Measurements from ENCODE around the gene SEPTIN14.
"Not testable (repeated sequence)": the region's sequence is repeated elsewhere in the genome, so short reads cannot be mapped to it uniquely, and the experiment has no call there.

SEPTIN14 gene

DNA sequence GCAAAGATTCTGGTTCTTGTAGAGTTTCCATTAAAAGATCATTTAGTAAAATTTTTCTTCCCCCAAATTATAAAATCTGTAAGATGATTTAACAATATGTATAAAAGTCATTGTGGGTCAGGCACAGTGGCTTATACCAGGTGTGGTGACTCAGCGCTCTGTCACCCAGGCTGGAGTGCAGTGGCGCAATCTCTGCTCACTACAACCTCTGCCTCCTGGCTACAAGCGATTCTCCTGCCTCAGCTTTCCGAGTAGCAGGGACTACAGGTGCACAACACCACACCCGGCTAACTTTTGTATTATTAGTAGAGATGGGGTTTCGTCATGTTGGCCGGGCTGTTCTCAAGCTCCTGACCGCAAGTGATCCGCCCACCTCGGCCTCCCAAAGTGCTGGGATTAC, 68.0 kb downstream of the SEPTIN14 start:
- Histone ChIP-seq H3K9me3 (no peaks in the 10 kb centered on the region), H3K4me3 (ENCODE audit: low read depth in 1 of 2, low read length in 1 of 2) (no peak overlapping the region), H3K36me3 (no peaks in the 10 kb centered on the region), H3K4me1 (ENCODE audit: control insufficient read depth in 1 of 2, insufficient read depth in 1 of 2, low read depth in 1 of 2, low read length in 1 of 2) (no peaks in the 10 kb centered on the region), H3K27me3 (no peaks in the 10 kb centered on the region), H3K27ac (no peak overlapping the region)
- TF ChIP-seq, protein P1, sequence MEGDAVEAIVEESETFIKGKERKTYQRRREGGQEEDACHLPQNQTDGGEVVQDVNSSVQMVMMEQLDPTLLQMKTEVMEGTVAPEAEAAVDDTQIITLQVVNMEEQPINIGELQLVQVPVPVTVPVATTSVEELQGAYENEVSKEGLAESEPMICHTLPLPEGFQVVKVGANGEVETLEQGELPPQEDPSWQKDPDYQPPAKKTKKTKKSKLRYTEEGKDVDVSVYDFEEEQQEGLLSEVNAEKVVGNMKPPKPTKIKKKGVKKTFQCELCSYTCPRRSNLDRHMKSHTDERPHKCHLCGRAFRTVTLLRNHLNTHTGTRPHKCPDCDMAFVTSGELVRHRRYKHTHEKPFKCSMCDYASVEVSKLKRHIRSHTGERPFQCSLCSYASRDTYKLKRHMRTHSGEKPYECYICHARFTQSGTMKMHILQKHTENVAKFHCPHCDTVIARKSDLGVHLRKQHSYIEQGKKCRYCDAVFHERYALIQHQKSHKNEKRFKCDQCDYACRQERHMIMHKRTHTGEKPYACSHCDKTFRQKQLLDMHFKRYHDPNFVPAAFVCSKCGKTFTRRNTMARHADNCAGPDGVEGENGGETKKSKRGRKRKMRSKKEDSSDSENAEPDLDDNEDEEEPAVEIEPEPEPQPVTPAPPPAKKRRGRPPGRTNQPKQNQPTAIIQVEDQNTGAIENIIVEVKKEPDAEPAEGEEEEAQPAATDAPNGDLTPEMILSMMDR (IDR thresholded peaks at IDR 0.05): no peak

DNA sequence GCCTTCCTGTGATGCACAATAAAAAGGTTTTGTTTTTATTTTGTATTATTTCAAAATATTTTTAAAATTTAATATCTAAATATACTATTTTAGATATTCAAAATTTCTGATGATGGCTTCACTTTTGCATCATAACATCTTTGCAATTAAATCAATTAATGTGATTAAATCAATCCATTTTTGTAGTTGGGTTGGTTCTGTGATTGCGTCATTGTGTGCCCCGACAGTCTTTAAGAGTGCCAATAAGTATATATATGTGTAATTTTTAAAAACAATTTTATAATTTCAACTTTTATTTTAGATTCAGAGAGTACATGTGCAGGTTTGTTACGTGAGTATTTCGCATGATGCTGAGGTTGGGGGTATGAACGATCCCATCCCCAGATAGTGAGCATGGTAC, 70.5 kb downstream of the SEPTIN14 start:
- Histone ChIP-seq H3K9me3 (no peaks in the 10 kb centered on the region), H3K36me3 (no peaks in the 10 kb centered on the region), H3K27me3 (no peaks in the 10 kb centered on the region), H3K27ac (no peak overlapping the region), H3K4me1 (ENCODE audit: control insufficient read depth in 1 of 2, insufficient read depth in 1 of 2, low read depth in 1 of 2, low read length in 1 of 2) (no peaks in the 10 kb centered on the region), H3K4me3 (ENCODE audit: low read depth in 1 of 2, low read length in 1 of 2) (no peak overlapping the region)
- TF ChIP-seq, protein P1 (IDR thresholded peaks at IDR 0.05): no peak

DNA sequence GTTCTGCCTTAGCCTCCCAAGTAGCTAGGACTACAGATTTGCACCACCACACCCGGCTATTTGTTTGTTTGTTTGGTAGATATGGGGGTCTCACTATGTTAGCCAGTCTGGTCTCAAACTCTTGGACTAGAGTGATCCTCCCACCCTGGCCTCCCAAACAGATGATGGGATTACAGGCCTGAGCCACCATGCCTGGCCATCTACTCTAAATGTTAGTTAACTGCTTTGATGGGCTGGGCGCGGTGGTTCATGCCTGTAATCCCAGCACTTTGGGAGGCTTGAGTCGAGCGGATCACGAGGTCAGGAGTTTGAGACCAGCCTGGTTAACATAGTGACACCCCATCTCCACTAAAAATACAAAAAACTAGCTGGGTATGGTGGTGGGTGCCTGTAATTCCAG, 74.8 kb downstream of the SEPTIN14 start:
- H3K4me3 ChIP-seq (ENCODE audit: low read depth in 1 of 2, low read length in 1 of 2): no peak overlapping the region
- no peaks in the 10 kb centered on the region for H3K27me3 ChIP-seq
- no peaks in the 10 kb centered on the region for H3K4me1 ChIP-seq (ENCODE audit: control insufficient read depth in 1 of 2, insufficient read depth in 1 of 2, low read depth in 1 of 2, low read length in 1 of 2)
- TF ChIP-seq, protein P1 (IDR thresholded peaks at IDR 0.05): no peak
- H3K27ac ChIP-seq: no peak overlapping the region
- no peaks in the 10 kb centered on the region for H3K36me3 ChIP-seq
- no peaks in the 10 kb centered on the region for H3K9me3 ChIP-seq

DNA sequence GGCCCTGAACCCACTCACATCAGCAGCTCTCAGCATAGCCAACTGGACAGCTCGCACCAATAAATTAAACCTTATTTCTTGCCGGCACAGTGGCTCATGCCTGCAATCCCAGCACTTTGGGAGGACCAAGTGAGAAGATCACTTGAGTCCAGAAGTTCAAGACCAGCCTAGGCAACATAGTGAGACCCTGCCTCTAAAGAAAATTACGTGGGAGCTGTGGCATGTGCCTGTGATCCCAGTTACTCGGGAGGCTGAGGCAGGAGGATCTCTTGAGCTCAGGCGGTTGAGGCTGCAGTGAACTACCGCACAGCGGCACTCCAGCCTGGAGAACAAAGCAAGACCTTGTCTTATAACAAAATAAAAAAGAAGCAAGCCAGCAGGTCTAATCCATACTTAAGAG, 75.7 kb downstream of the SEPTIN14 start:
- Histone ChIP-seq H3K27ac (no peak overlapping the region), H3K36me3 (no peaks in the 10 kb centered on the region), H3K4me3 (ENCODE audit: low read depth in 1 of 2, low read length in 1 of 2) (no peak overlapping the region), H3K27me3 (no peaks in the 10 kb centered on the region), H3K4me1 (ENCODE audit: control insufficient read depth in 1 of 2, insufficient read depth in 1 of 2, low read depth in 1 of 2, low read length in 1 of 2) (no peaks in the 10 kb centered on the region), H3K9me3 (no peaks in the 10 kb centered on the region)
- TF ChIP-seq, protein P1 (IDR thresholded peaks at IDR 0.05): no peak

DNA sequence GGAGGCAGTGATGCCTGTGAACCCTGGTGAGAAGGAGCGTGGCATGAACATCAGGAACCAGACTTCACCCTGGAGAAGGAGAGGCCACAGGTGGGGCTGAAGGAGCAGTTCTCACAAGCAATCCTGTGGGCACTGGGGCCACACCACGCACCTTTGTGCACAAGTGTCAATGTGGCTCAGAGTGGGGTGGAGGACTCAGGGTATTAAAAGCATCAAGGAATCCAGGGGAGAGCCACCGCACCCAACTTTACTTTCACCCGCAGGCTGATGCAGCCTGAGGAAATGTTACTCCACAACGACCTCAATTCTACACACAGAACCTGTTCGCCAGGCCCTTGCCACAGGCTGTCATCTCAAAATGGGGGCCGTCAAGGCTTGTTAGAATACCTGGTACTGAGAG, 77.1 kb downstream of the SEPTIN14 start:
- not testable (repeated sequence) for H3K4me3 ChIP-seq (ENCODE audit: low read depth in 1 of 2, low read length in 1 of 2); H3K27ac ChIP-seq; H3K36me3 ChIP-seq

DNA sequence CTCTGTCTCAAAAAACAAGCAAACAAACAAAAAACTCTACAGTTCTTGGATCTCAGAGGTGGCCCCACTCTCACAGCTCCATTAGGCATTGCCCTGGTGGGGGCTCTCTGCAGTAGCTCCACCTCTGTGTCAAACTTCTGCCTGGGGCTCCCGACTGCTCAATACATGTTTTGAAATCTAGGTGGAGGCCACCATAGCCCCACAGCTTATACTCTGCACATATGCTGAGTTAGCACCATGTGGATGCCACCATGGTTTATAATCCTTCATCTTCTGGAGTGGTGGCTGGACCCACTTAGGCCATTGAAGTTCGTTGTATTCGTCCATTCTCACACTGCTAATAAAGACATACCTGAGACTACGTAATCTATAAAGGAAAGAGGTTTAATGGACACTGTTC, 78.4 kb downstream of the SEPTIN14 start:
- Histone ChIP-seq H3K9me3 (no peaks in the 10 kb centered on the region), H3K36me3 (no peaks in the 10 kb centered on the region), H3K27ac (no peak overlapping the region), H3K27me3 (no peaks in the 10 kb centered on the region), H3K4me3 (ENCODE audit: low read depth in 1 of 2, low read length in 1 of 2) (no peak overlapping the region), H3K4me1 (ENCODE audit: control insufficient read depth in 1 of 2, insufficient read depth in 1 of 2, low read depth in 1 of 2, low read length in 1 of 2) (no peaks in the 10 kb centered on the region)
- TF ChIP-seq, protein P1 (IDR thresholded peaks at IDR 0.05): no peak

More for the DNA sequence above, 77.1 kb downstream of the SEPTIN14 start:
- not testable (repeated sequence) for H3K4me1 ChIP-seq (ENCODE audit: control insufficient read depth in 1 of 2, insufficient read depth in 1 of 2, low read depth in 1 of 2, low read length in 1 of 2); H3K27me3 ChIP-seq; H3K9me3 ChIP-seq

Data from neutrophil (primary cell).